GM23248 (cell line): Measurements from ENCODE around the gene TMX2. TPM values are rescaled to one million over a fixed set of nuclear protein-coding genes. Genes with fewer than 3 reads are reported as not detected.
"Not testable (repeated sequence)": the region's sequence is repeated elsewhere in the genome, so short reads cannot be mapped to it uniquely, and the experiment has no call there.

Experiments
- DNase-seq: peaks from one replicate; pipeline ENCODE4 v3.0.0-alpha.2; 2015
- H2AFZ ChIP-seq: fragments of 200-600 bp; sonication (generic); 2 replicates; pipeline ENCODE4 v1.6.1; 2016; ENCODE audit warnings: antibody characterized with exemption
- H3F3A ChIP-seq: fragments of 200-600 bp; sonication (generic); 2 replicates; pipeline ENCODE4 v1.6.1; 2016; ENCODE audit warnings: mild to moderate bottlenecking, antibody characterized with exemption, mixed run types; ENCODE audit not compliant: insufficient read depth
- H3K27ac ChIP-seq: fragments of 200-600 bp; sonication (generic); 2 replicates; pipeline ENCODE4 v1.5.1; 2016; ENCODE audit warnings: mild to moderate bottlenecking
- H3K27me3 ChIP-seq: fragments of 200-600 bp; sonication (generic); replicated peaks from 2 replicates; pipeline ENCODE4 v1.6.1; 2016; ENCODE audit warnings: mild to moderate bottlenecking; ENCODE audit not compliant: insufficient read depth
- H3K36me3 ChIP-seq: fragments of 200-600 bp; sonication (generic); 2 replicates; pipeline ENCODE4 v1.6.1; 2016; ENCODE audit warnings: low read depth, mild to moderate bottlenecking
- H3K4me1 ChIP-seq: fragments of 200-600 bp; sonication (generic); 2 replicates; pipeline ENCODE4 v1.6.1; 2016; ENCODE audit warnings: mild to moderate bottlenecking; ENCODE audit not compliant: insufficient read depth
- H3K4me2 ChIP-seq: fragments of 200-600 bp; sonication (generic); one replicate; pipeline ENCODE4 v1.6.1; 2016; ENCODE audit warnings: mild to moderate bottlenecking; ENCODE audit not compliant: unreplicated experiment
- H3K4me3 ChIP-seq: fragments of 200-600 bp; sonication (generic); 2 replicates; pipeline ENCODE4 v1.5.1; 2016; ENCODE audit warnings: mild to moderate bottlenecking
- H3K79me2 ChIP-seq: fragments of 200-600 bp; sonication (generic); 2 replicates; pipeline ENCODE4 v1.6.1; 2016; ENCODE audit warnings: mild to moderate bottlenecking; ENCODE audit not compliant: insufficient read depth
- H3K9ac ChIP-seq: fragments of 200-600 bp; sonication (generic); 2 replicates; pipeline ENCODE4 v1.6.1; 2016; ENCODE audit warnings: mild to moderate bottlenecking
- H3K9me2 ChIP-seq: fragments of 200-600 bp; sonication (generic); 2 replicates; pipeline ENCODE4 v1.6.1; 2016; ENCODE audit warnings: mixed run types, mild to moderate bottlenecking, moderate library complexity; ENCODE audit not compliant: insufficient read depth
- H3K9me3 ChIP-seq: fragments of 200-600 bp; sonication (generic); one replicate; pipeline ENCODE4 v1.6.1; 2017; ENCODE audit warnings: low read depth
- H4K20me1 ChIP-seq: fragments of 200-600 bp; sonication (generic); 2 replicates; pipeline ENCODE4 v1.6.0; 2016; ENCODE audit not compliant: insufficient read depth
- EZH2 ChIP-seq: fragments of 200-600 bp; sonication (generic); IDR thresholded peaks from 2 replicates; pipeline ENCODE4 v1.6.1; 2018; ENCODE audit warnings: antibody characterized with exemption, mild to moderate bottlenecking; ENCODE audit not compliant: insufficient read depth, poor library complexity, severe bottlenecking
- EZH2phosphoT487 ChIP-seq: fragments of 200-600 bp; sonication (generic); IDR thresholded peaks from 2 replicates; pipeline ENCODE4 v1.6.1; 2018; ENCODE audit warnings: antibody characterized with exemption, moderate library complexity, mild to moderate bottlenecking, low read depth; ENCODE audit not compliant: insufficient read depth
- WGBS, 2 experiments: methylation state at CpG; one replicate each; pipeline ENCODE4 v1.1.6; 2015 to 2017; ENCODE audit warnings: low lambda C conversion rate in 2 of 2, low coverage in 1 of 2; ENCODE audit errors: missing lambda C conversion rate in 2 of 2; 5-methylcytosine and 5-hydroxymethylcytosine counted together
- in situ Hi-C: fragments of 300-500 bp; cut with MboI; formaldehyde crosslinking; loops from 2 replicates; pipeline ENCODE4 v1.15.0; 2020
- polyA plus RNA-seq: library from polyadenylated mRNA; unstranded; fragments of >200 nt; fragmentation: Nextera tagmentation; extraction: Ambion mirVana; gene quantifications from 2 replicates; pipeline ENCODE4 v1.2.1, GENCODE V29; 2016
- total RNA-seq: library from RNA; depleted of rRNA; stranded (reverse); fragments of >200 nt; shearing (Covaris generic); gene quantifications from 2 replicates; pipeline ENCODE4 v1.2.3, GENCODE V29; 2014

TMX2 gene
- total and polyA plus RNA-seq, 2 experiments from 2014 or later = 88.1 to 105 TPM

DNA sequence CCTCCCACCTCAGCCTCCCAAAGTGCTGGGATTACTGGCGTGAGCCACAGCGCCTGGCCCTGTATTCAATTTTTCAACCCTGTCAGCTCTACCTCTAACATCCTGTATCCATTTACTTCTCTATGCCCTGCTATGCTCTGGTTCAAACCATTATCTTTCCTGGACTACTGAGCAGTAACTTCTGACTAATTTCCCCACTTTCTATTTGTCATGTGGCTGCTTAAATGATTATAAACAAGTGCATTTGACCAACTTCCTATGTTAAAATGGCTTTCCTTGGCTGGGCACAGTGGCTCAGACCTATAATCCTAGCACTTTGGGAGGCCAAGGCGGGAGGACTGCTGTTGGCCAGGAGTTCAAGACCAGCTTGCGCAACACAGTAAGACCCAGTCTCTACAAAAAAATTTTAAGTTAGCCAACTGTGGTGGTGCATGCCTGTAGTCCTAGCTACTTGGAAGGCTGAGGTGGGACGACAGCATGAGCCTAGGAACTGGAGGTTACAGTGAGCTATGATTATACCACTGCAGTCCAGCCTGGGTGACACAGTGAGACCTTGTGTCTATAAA lies 2.5 kb upstream of the TMX2 start:
- Histone ChIP-seq H3F3A (peaks cover 9% of the 10 kb centered on the region; the same call in 1 of the 2 replicates), H3K4me2 (no peak overlapping the region), H3K36me3 (0 out of 2 replicates have a peak, but pooled peaks cover 1% of the 10 kb centered on the region), H3K79me2 (peaks cover 95% of the 10 kb centered on the region), H3K9ac (no peak overlapping the region), H3K9me3 (no peaks in the 10 kb centered on the region), H3K4me3 (no peak overlapping the region), H2AFZ (no peak overlapping the region), H3K27me3 (no peaks in the 10 kb centered on the region), H4K20me1 (no peaks in the 10 kb centered on the region), H3K27ac (no peak overlapping the region), H3K9me2 (no peaks in the 10 kb centered on the region), H3K4me1 (peaks cover 24% of the 10 kb centered on the region)
- WGBS, 2 experiments = 96 to 99% methylated on average over 5 of the region's 5 CpGs
- TF ChIP-seq EZH2phosphoT487 (no peak), EZH2 (no peak)
- DNase-seq = no peak
- in situ Hi-C loops = no loop called here

DNA sequence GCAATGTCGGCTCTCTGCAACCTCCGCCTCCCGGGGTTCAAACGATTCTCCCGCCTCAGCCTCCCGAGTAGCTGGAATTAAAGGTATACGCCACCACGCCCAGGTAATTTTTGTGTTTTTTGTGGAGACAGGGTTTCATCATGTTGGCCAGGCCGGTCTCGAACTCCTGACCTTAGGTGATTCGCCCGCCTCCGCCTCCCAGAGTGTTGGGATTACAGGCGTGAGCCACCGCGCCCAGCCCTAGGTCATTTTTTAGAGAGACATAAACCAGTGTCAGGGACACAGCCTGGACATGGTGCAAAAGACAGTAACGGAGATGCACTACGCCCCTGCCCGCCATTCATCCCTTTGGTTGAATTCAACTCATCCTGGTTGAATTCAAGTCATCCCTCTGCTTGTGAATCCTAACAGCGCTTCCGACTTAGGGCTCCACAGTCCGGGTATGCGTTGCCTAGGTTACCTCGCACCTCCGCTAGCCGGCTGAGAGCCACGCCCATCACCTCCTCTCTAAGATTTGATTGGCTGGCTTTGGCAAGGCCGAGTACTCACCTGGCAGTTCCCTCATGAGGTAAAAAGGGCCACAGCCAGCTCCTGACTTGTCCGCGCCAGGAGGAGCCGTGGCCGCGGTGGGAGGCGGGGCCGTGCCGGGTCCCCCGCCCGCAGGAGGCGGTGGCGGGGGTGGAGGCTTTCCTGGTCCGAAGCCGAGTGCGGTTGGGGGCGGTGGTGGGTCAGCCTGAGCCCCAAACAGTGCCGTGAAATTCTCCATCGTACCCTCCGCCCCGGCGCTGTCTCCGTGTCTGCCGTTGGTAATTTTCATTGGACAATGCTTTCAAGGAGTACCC lies 758 bp upstream of the TMX2 start, which contains the start of gene MED19:
TSS of gene MED19 (minus strand) at position 802 of the 842 bp plus-strand sequence. CDS start at position 766, 36 bp downstream.
- TF ChIP-seq EZH2 = no peak
- peaks cover 89% of the 10 kb centered on the region for H3K79me2 ChIP-seq
- H3K9me2 ChIP-seq = no peaks in the 10 kb centered on the region
- peaks cover 6% of the 10 kb centered on the region; the same call in 1 of the 2 replicates for H3F3A ChIP-seq
- in situ Hi-C loops = no loop called here
- H3K9ac ChIP-seq = peak within 1 kb of the TSS; percentile 96
- H3K4me3 ChIP-seq = peak within 1 kb of the TSS; percentile 99
- H3K27me3 ChIP-seq = no peaks in the 10 kb centered on the region
- DNase-seq = peak; percentile 89
- peaks cover 24% of the 10 kb centered on the region for H3K4me1 ChIP-seq
- no peaks in the 10 kb centered on the region for H3K36me3 ChIP-seq
- peak within 1 kb of the TSS; percentile 94 for H2AFZ ChIP-seq
- peak within 1 kb of the TSS; percentile 93 for H3K27ac ChIP-seq
- WGBS, 2 experiments = 1 to 2% methylated on average over 47 to 51 of the region's 51 CpGs
- no peaks in the 10 kb centered on the region for H3K9me3 ChIP-seq
- H3K4me2 ChIP-seq = peak within 1 kb of the TSS; percentile 92
- no peaks in the 10 kb centered on the region for H4K20me1 ChIP-seq

DNA sequence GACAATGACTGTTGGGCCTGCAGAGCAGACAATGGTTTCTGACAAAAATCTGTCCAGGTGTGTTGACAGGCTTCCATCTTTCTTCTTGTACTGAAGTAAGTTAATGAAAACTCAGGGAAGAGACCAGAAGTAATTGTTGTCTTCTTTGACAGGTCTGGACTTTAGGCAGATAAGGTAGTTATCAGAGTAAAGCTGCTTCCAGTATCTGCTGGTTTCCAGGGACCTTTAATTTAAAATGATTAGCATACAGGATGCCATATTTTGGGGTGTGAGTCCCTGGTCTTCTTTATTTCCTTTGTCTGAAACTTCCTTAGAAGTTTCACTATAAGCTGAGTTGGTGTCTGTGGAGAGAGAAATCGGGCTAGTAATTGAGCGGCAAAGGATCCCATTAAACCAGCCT lies 1.4 kb downstream of the TMX2 start:
- DNase-seq = no peak
- no peak for TF ChIP-seq EZH2
- no peak for TF ChIP-seq EZH2phosphoT487
- in situ Hi-C loops = no loop called here

DNA sequence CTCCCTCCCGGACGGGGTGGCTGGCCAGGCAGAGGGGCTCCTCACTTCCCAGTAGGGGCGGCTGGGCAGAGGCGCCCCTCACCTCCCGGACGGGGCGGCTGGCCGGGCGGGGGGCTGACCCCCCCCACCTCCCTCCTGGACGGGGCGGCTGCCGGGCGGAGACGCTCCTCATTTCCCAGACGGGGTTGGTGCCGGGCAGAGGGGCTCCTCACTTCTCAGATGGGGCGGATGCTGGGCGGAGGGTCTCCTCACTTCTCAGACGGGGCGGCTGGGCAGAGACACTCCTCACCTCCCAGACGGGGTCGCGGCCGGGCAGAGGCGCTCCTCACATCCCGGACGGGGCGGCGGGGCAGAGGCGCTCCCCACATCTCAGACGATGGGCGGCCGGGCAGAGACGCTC lies 4.3 kb downstream of the TMX2 start:
- in situ Hi-C loops, H3K4me3 ChIP-seq: not testable (repeated sequence)

More for the DNA sequence above, 1.4 kb downstream of the TMX2 start:
- Histone ChIP-seq H3K9me3 (no peaks in the 10 kb centered on the region), H3K9ac (peak overlapping the region; percentile 96), H3K27ac (no peak overlapping the region), H2AFZ (no peak overlapping the region), H3K4me2 (peak overlapping the region; percentile 92), H3K27me3 (no peaks in the 10 kb centered on the region), H3K4me1 (peaks cover 24% of the 10 kb centered on the region), H3F3A (no peaks in the 10 kb centered on the region), H4K20me1 (no peaks in the 10 kb centered on the region), H3K36me3 (no peaks in the 10 kb centered on the region; the same call in 1 of the 2 replicates), H3K9me2 (no peaks in the 10 kb centered on the region), H3K79me2 (peaks cover 79% of the 10 kb centered on the region), H3K4me3 (peak overlapping the region; percentile 99)
- WGBS, 2 experiments = 95 to 96% methylated on average over 2 of the region's 2 CpGs

More for the DNA sequence above, 4.3 kb downstream of the TMX2 start:
- Histone ChIP-seq H3K79me2 (peaks cover 79% of the 10 kb centered on the region), H3K4me1 (peaks cover 16% of the 10 kb centered on the region)
- 95% methylated on average over 17 of the region's 34 CpGs; no CpG with 5 or more reads in 1 of the 2 experiments for WGBS, 2 experiments
- not testable (repeated sequence) for H3K36me3 ChIP-seq, H3F3A ChIP-seq, H3K9me3 ChIP-seq, DNase-seq, H3K9ac ChIP-seq, H4K20me1 ChIP-seq, H3K27ac ChIP-seq, H3K4me2 ChIP-seq, H3K9me2 ChIP-seq, H2AFZ ChIP-seq, H3K27me3 ChIP-seq
